GM13976 (cell line): ENCODE results near the gene RAB11FIP5.

ENCODE experiments used
- DNase-seq: peaks from one replicate; pipeline ENCODE4 v3.0.0; 2012; ENCODE audit warnings: low spot score
- in situ Hi-C: fragments of 300-500 bp; cut with MboI; formaldehyde crosslinking; loops from one replicate; pipeline ENCODE4 v1.12.0; 2022; ENCODE audit warnings: low sequenced_read_pairs, mixed read lengths, inconsistent platforms; ENCODE audit not compliant: unreplicated experiment
- TF ChIP-seq, protein P1 (sequence below): IDR thresholded peaks from 2 replicates; pipeline ENCODE4 v1.5.1; 2012; ENCODE audit warnings: borderline replicate concordance, mild to moderate bottlenecking; ENCODE audit not compliant: insufficient read depth; ENCODE audit errors: extremely low read depth, missing control alignments, control extremely low read depth

The RAB11FIP5 gene

DNA sequence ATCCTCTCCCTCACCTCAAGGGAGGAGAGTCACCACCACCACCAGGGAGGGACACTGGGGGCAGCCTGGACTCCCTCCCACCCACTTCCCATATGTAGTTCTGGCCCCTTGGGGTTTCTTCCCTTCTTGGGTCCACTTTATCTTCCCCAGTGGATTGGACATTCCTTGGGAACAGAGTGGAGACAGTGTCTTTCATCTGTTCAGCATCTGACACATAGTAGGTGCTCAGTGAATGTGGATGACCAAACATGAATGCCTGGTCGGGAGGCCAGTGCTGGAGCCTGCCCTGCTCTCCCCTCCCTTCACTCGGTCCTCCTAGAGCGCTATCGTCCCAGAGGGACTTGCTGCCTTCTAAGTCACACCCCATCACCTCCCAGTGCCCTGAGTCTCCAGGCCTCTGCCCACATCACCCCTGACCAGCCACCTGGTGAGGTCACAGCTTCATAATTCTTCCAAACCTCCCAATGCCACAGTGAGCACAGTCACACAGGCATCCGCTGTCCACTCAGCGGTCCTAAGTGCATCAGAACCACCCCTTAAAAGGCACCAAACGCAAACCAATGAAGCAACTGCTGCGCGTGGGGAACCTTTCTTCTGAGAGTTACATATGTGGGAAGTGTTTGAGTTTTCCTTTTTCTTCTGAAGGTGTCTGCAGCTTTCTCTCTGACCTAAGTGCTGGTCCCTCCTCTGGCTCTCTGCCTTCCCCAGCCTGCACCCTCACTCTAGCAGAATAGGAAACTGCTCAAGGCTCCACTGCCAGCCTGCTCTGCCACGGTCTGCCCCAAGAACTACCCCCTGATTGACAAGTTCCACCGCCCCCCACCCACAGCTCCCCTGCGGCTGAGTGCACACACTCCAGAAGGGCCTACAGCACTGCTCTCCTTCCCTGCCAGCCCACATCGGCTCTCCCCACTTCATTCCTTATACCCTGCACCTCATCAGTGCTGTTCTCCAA is 34.0 kb downstream of the RAB11FIP5 start:
- TF ChIP-seq, protein P1, sequence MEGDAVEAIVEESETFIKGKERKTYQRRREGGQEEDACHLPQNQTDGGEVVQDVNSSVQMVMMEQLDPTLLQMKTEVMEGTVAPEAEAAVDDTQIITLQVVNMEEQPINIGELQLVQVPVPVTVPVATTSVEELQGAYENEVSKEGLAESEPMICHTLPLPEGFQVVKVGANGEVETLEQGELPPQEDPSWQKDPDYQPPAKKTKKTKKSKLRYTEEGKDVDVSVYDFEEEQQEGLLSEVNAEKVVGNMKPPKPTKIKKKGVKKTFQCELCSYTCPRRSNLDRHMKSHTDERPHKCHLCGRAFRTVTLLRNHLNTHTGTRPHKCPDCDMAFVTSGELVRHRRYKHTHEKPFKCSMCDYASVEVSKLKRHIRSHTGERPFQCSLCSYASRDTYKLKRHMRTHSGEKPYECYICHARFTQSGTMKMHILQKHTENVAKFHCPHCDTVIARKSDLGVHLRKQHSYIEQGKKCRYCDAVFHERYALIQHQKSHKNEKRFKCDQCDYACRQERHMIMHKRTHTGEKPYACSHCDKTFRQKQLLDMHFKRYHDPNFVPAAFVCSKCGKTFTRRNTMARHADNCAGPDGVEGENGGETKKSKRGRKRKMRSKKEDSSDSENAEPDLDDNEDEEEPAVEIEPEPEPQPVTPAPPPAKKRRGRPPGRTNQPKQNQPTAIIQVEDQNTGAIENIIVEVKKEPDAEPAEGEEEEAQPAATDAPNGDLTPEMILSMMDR: no peak
- DNase-seq: no peak
- in situ Hi-C loops: no loop called here

DNA sequence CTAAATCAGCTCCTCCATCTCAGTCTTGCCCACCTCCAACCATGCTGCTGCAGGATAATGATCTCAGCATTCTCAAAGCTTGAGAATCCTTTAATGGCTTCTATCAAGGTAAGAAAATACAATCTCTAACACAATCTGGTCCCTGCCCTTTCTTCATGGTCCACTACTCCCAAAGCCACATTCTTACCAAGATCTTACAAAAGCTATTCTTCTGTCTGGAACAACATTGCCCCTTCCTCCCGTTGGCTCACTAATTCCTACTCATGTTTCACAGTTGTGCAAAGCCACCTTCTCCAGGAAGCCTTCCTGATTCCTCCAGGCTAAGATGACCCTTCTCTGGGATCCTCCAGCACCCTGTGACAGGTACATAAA is 35.3 kb downstream of the RAB11FIP5 start:
- in situ Hi-C loops: no loop called here
- no peak for DNase-seq
- TF ChIP-seq, protein P1: no peak

DNA sequence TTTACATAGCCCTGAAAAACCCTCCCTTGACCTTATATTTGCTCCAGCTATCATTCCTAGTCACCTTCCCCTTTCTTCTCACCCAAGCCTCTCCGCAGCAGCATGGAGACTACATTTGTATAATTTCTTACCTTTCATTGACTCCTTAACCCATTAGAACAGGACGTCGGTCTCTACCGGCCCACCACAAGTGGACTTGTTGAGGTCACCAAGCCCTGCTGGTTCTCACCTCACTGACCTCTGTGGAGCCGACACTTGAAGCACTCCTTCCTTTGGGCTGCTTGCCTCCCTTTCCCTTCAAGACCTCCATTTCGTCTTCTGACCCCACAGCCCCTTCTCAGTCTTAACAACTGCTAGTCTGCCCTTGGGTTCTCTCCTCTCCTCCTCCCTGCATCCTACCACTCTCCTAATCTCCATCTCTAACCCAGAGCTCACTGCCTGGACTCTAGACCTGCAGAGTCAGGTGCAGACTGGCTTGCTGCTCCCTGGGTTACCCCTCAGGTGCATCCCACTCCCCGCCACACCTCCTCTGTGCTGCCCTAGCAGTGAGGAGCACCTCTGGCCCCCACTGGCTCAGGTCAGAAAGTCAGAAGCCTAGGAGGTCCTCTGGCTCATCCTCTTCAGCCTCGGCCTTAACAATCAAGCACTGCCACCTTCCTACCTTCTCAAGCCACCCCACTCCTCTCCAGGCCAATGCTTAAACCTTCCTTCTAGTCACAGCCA is 35.9 kb downstream of the RAB11FIP5 start:
- no peak for DNase-seq
- in situ Hi-C loops: no loop called here
- TF ChIP-seq, protein P1: no peak

DNA sequence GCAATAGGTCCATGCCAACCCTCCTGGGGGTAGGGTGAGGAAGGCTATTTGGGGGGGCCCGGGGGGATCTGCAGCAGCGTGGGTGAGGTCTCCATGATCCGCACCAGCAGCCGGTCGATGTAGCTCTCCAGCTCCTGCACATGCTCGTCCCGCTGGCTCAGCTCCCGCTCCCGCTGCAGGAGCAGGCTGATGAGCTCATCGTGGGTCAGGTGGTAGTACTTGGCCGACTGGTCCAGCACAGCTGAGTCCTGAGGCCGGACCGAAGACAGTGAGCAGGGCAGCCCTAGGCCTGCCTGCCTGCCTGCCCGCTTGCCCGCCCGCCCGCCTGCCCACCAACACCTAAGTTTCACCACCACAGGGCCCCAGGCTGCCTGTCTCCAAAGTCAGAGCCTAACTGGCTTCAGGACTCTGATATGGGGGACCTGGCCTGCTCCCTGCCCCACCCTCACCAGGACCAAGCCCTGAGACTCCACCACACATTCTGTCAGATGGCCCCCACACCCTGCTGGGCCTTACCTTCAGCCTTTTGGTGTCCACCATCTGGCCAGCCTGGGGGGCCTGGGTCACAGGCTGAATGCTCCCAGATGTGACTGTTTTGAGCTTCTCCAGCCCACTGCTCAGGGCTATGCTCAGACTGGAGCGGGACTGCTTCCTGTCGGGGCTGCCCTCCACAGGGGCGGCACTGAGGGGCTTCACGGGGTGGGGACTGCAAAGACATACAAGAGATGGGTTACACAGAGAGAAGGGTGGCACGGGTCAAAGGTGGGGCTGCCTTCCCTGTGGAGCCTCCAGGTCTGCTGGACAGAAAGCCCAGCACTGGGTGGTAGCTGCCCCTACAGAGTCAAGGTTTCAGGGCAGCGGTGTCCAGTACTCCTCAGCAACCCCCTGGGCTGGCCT is 37.0 kb downstream of the RAB11FIP5 start:
- DNase-seq: peak; percentile 15
- TF ChIP-seq, protein P1: no peak
- in situ Hi-C loops: no loop called here

DNA sequence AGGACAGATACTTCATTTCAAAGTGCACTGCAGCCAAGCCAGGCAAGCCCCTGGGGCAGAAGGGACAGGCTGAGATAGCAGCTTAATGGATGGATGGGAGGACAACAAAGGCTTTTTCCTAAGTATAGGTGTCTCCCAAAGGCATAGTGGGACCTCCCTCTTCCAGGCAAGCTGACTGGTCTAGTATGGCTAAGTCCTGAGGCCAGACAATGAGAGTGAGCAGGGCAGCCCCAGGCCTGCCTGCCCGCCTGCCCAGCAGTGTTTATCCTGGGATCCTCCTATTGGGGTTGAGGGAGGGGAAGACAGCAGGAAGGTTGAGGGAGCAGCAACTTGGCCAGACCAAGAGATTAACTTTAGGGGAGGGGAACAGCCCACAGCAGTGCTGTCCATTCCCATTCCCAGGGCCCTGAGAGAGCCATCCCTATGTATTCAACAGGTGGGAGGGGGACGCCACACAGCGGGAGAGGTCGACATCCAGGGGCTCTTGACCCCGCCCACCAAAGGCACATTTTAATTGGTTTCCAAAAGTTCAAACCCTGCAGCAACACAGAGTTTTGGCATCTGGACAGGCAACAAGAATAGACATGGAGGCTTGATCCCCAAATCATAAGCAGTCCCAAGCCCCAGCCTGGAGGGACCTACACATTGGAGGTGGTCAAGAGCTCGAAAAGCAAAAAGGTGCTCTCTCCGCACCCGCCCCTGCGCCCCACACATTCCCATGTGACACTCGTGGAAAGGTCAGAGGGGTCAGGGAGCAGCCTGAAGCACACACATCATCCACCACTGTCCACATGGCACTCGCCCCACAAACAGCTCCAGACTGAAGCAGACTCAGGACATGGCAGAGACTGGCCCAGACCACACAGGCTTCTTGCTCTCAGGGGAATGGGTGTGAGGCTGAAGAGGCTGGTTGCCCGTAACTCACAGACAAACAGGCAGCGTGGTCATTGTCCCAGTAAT is 38.4 kb downstream of the RAB11FIP5 start:
- TF ChIP-seq, protein P1: no peak
- no peak for DNase-seq
- in situ Hi-C loops: no loop called here

DNA sequence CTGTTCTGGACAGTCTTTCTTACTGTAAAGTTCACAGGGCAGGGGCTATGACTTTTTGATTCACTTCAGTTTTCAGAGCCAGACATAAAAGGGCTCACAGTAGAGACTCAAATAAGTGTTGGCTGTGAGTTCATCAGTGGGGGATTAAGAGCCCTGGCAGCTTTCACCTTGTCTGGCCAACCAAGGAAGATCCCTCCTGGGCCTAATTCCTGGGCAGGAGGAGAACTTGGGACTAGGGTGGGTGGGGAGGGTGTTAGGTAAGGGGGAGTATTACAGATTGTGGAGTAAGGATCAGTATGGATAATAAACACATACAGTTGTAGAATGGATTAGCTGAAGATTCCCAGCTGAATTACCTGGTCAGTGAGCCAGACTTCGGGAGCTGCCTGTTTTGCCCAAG is 40.3 kb downstream of the RAB11FIP5 start:
- in situ Hi-C loops: no loop called here
- peak; percentile 14 for DNase-seq
- TF ChIP-seq, protein P1: no peak
